ENCODE measurements around the gene FAM72C.
"Not testable (repeated sequence)": the region's sequence is repeated elsewhere in the genome, so short reads cannot be mapped to it uniquely, and the experiment has no call there.

Gene FAM72C

GRCh38 chr1:143984721-143985473 is 13.1 kb upstream of the FAM72C start:
- not testable (repeated sequence) for DNase-seq

- DNase-seq, result not testable (repeated sequence)
Measured at GRCh38 chr1:143974416-143974815, 2.6 kb upstream of the FAM72C start.

GRCh38 chr1:143973876-143974414 is 2.2 kb upstream of the FAM72C start:
- not testable (repeated sequence) for DNase-seq

GRCh38 chr1:143972753-143973326 is 1.1 kb upstream of the FAM72C start:
- DNase-seq, result not testable (repeated sequence)

- DNase-seq, result not testable (repeated sequence)
Measured at GRCh38 chr1:143965860-143966259, 5.9 kb downstream of the FAM72C start.

GRCh38 chr1:143964294-143964693 is 7.5 kb downstream of the FAM72C start:
- DNase-seq, result not testable (repeated sequence)

- not testable (repeated sequence) for DNase-seq
Measured at GRCh38 chr1:143955930-143956329, 15.9 kb downstream of the FAM72C start.

GRCh38 chr1:143952913-143953312 is 18.9 kb downstream of the FAM72C start:
- DNase-seq, result not testable (repeated sequence)

- not testable (repeated sequence) for DNase-seq
Measured at GRCh38 chr1:143951485-143952391, 20.0 kb downstream of the FAM72C start.

- DNase-seq, result not testable (repeated sequence)
Measured at GRCh38 chr1:143947749-143948148, 24.0 kb downstream of the FAM72C start.

GRCh38 chr1:143945253-143945652 is 26.5 kb downstream of the FAM72C start:
- DNase-seq, result not testable (repeated sequence)

- not testable (repeated sequence) for DNase-seq
Measured at GRCh38 chr1:143944576-143945240, 27.1 kb downstream of the FAM72C start.

- not testable (repeated sequence) for DNase-seq
Measured at GRCh38 chr1:143943319-143943978, 28.3 kb downstream of the FAM72C start.

GRCh38 chr1:143942238-143942860 is 29.4 kb downstream of the FAM72C start:
- DNase-seq, result not testable (repeated sequence)

GRCh38 chr1:143939666-143940065 is 32.1 kb downstream of the FAM72C start:
- not testable (repeated sequence) for DNase-seq

- not testable (repeated sequence) for DNase-seq
Measured at GRCh38 chr1:143938922-143939321, 32.9 kb downstream of the FAM72C start.

GRCh38 chr1:143936457-143937115 is 35.2 kb downstream of the FAM72C start:
- peak; percentile 1 for DNase-seq

- not testable (repeated sequence) for DNase-seq
Measured at GRCh38 chr1:143919127-143919526, 52.7 kb downstream of the FAM72C start.

- DNase-seq, result not testable (repeated sequence)
Measured at GRCh38 chr1:143918552-143918951, 53.2 kb downstream of the FAM72C start.

GRCh38 chr1:143913705-143914104 is 58.1 kb downstream of the FAM72C start:
- not testable (repeated sequence) for DNase-seq
